Aorta (tissue), 5 donors: ENCODE results near the gene C11orf68. TPM values are rescaled to one million over a fixed set of nuclear protein-coding genes. Genes with fewer than 3 reads are reported as not detected.
A peak's percentile ranks its signal among the peaks of the same experiment; 100 is the strongest.

Experiments used
- ATAC-seq: fragments of 200-7000 bp; cut with Tn5 transposase; one replicate; pipeline ENCODE4 v1.9.1; 2022; ENCODE audit warnings: moderate library complexity; ENCODE audit not compliant: low FRiP score
- DNase-seq, 2 donors: peaks; one replicate each; pipeline ENCODE4 v3.0.0-alpha.2; 2020
- H3K27ac ChIP-seq, 2 donors: one replicate each; pipeline ENCODE4 v1.5.1; 2013; ENCODE audit warnings: low read length in 2 of 2, mild to moderate bottlenecking in 2 of 2, moderate library complexity in 2 of 2, control low read depth in 1 of 2, inconsistent platforms in 1 of 2, low read depth in 1 of 2
- H3K27me3 ChIP-seq, 2 donors: one replicate each; pipeline ENCODE4 v1.6.1; 2013; ENCODE audit warnings: control low read depth in 1 of 2, low read length in 1 of 2, mild to moderate bottlenecking in 1 of 2, moderate library complexity in 1 of 2; ENCODE audit not compliant: insufficient read depth in 2 of 2, control insufficient read depth in 1 of 2
- H3K36me3 ChIP-seq, 2 donors: one replicate each; pipeline ENCODE4 v1.6.1; 2013; ENCODE audit warnings: control low read depth in 1 of 2, low read length in 1 of 2, mild to moderate bottlenecking in 1 of 2; ENCODE audit not compliant: insufficient read depth in 2 of 2, control insufficient read depth in 1 of 2
- H3K4me1 ChIP-seq, 2 donors: one replicate each; pipeline ENCODE4 v1.6.1; 2013; ENCODE audit warnings: low read length in 2 of 2, control low read depth in 1 of 2, mild to moderate bottlenecking in 1 of 2, moderate library complexity in 1 of 2; ENCODE audit not compliant: insufficient read depth in 2 of 2, control insufficient read depth in 1 of 2
- H3K4me3 ChIP-seq, 2 donors: one replicate each; pipeline ENCODE4 v1.5.1; 2013; ENCODE audit warnings: low read length in 2 of 2, control low read depth in 1 of 2, mild to moderate bottlenecking in 1 of 2
- H3K9me3 ChIP-seq: one replicate; pipeline ENCODE4 v1.6.1; 2013; ENCODE audit warnings: mild to moderate bottlenecking, low read length; ENCODE audit not compliant: control insufficient read depth
- WGBS, 2 donors: extraction: QIAGEN DNeasy Blood & Tissue Kit; methylation state at CpG; one replicate each; pipeline ENCODE4 v1.1.7; 2013; 5-methylcytosine and 5-hydroxymethylcytosine counted together
- intact Hi-C, 2 donors: fragments of 100-400 bp; cut with DNase I; formaldehyde crosslinking; loops; one replicate each; pipeline versions ENCODE4 v1.14.2 to v1.15.0; 2022
- polyA plus RNA-seq, 2 donors: library from polyadenylated mRNA; stranded (reverse); fragments of 200-250 nt; gene quantifications; one replicate each; pipeline ENCODE4 v1.2.3, GENCODE V29; 2013
- total RNA-seq, 2 donors: library from RNA; stranded (reverse); fragmentation: NEBNext Ultra II Directional; extraction: Animal tissue kit (Norgen Biotek cat#: 25700); gene quantifications; one replicate each; pipeline ENCODE4 v1.2.1, GENCODE V29; 2021
- donor health status: healthy with polysubstance abuse.
- donor health status: Bipolar disorder and iron deficiency.
- donor health status: DM: no; HTN: no; CAD: no.
- donor health status: DM: no; HTN: no; CAD: no.
- donor health status: DM: yes; HTN: yes; CAD: no.

C11orf68 gene
- total and polyA plus RNA-seq, 4 donors, result 34.9 to 55.3 (median 46.5) TPM

DNA sequence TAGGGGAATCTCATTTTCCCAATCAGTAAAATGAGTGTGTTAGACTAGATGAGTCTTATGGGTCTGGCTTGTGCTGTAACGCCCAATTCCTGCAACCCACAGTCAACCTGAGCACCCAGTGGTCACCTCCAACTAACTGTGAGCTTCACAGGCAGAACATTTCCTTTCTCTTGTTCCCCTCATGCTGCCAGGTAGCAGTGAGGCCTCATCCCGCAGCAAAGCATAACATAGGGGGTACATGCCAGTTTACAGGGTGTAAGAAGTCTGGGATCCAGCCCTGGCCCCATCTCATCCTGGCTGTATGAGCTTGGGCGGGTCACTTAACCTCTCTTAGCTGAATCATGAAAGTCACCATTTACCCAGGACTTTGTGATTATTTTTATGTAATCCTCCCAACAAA lies 50.0 kb downstream of the C11orf68 start:
- no peaks in the 10 kb centered on the region for H3K4me1 ChIP-seq
- H3K9me3 ChIP-seq, result no peaks in the 10 kb centered on the region
- no peaks in the 10 kb centered on the region for H3K27me3 ChIP-seq
- 80 to 88% methylated on average over 3 of the region's 3 CpGs for whole genome bisulfite sequencing, 2 donors
- ATAC-seq (no peak), DNase-seq (peak in 1 of 2 donors; percentile 51)
- no peak overlapping the region for H3K4me3 ChIP-seq
- no peak overlapping the region for H3K27ac ChIP-seq
- intact Hi-C loops, result loop anchor here in 1 of 2 donors (5.0 kb wide), 1 partner anchor 98 kb away; no protein-coding TSS in a partner anchor
- H3K36me3 ChIP-seq, result peaks cover 0 to 6% of the 10 kb centered on the region in 2 donors

GRCh38 chr11:65868076-65868667 lies 50.7 kb downstream of the C11orf68 start:
- DNase-seq (peak; percentile 52 to 78), ATAC-seq (no peak)
- H3K4me3 ChIP-seq, result no peak overlapping the region
- H3K36me3 ChIP-seq, result peaks cover 0 to 8% of the 10 kb centered on the region in 2 donors
- WGBS, 2 donors, result 75 to 79% methylated on average over 19 of the region's 19 CpGs
- no peak overlapping the region for H3K27ac ChIP-seq
- H3K9me3 ChIP-seq, result no peaks in the 10 kb centered on the region
- H3K4me1 ChIP-seq, result no peaks in the 10 kb centered on the region
- H3K27me3 ChIP-seq, result no peaks in the 10 kb centered on the region
- intact Hi-C loops, result loop anchor here in 1 of 2 donors (5.0 kb wide), 1 partner anchor 99 kb away; no protein-coding TSS in a partner anchor

DNA sequence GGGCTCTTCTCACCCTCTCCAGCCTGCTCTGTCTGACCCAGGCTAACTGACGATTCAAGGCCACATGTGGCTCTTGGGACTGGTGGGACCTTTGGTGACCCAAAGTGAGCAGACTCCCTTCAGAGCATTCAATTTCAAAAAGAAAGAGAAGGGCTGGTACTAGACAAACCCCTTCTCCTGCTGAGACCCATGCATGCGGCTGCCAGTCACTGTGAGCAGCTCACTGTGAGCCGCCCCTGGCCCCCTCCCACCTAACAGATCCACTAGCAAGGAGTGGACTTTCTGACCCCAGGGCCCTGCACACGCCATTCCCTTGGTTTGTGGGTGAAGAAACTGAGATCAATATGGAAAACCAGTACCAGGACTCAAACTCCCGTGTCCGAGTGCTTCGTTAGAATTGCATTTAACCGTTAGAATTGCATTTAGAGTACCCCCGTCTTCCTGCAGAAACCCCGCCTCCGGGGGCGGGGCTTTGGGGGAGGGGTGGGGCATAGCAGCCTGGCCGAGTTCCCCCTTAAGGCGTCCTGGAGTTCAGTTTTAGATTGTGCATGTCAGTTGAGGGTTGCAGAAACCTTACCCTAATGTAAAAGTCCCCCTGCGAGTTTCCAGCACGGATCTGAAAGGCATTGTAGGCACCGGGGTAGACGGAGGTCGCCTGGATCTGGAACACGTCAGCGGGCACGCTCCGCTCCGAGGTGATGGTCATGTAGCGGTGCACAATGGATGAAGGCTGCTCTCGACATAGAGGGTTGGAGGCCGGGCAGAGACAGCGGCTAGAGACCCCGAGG lies 51.4 kb downstream of the C11orf68 start:
- no peaks in the 10 kb centered on the region for H3K4me1 ChIP-seq
- no peaks in the 10 kb centered on the region for H3K27me3 ChIP-seq
- no peaks in the 10 kb centered on the region for H3K9me3 ChIP-seq
- intact Hi-C loops, result loop anchor here in 1 of 2 donors (5.0 kb wide), 1 partner anchor 100 kb away; no protein-coding TSS in a partner anchor
- 52 to 55% methylated on average over 29 of the region's 29 CpGs for WGBS, 2 donors
- H3K36me3 ChIP-seq, result peaks cover 0 to 8% of the 10 kb centered on the region in 2 donors
- ATAC-seq (no peak), DNase-seq (peak in 1 of 2 donors; percentile 77)
- H3K4me3 ChIP-seq, result no peak overlapping the region
- H3K27ac ChIP-seq, result no peak overlapping the region

Other genes starting within 250 kb of the C11orf68 start
- 10 to 100 TPM; 59.8 to 64.4 TPM for gene KAT5, start 206.8 kb downstream of the C11orf68 start, total RNA-seq
- gene KAT5, start 206.8 kb downstream of the C11orf68 start, polyA plus RNA-seq, result 100 to 1,000 TPM in 1 of 2 donors, 10 to 100 TPM in 1; 29.2 to 120 TPM
- 10 to 100 TPM; 53.5 to 57.6 TPM for gene RNASEH2C, start 198.3 kb downstream of the C11orf68 start, total RNA-seq
- gene RNASEH2C, start 198.3 kb downstream of the C11orf68 start, polyA plus RNA-seq, result 100 to 1,000 TPM in 1 of 2 donors, 10 to 100 TPM in 1; 80.1 to 113 TPM
- gene AP5B1, start 138.1 kb downstream of the C11orf68 start, total RNA-seq, result 10 to 100 TPM; 15.7 to 16.7 TPM
- gene AP5B1, start 138.1 kb downstream of the C11orf68 start, polyA plus RNA-seq, result 10 to 100 TPM in 1 of 2 donors, 1 to 10 TPM in 1; 3.3 to 10.8 TPM
- gene OVOL1, start 132.0 kb downstream of the C11orf68 start, total RNA-seq, result not detected
- 1 to 10 TPM in 1 of 2 donors, under 1 TPM in 1; 0.28 to 3.9 TPM for gene OVOL1, start 132.0 kb downstream of the C11orf68 start, polyA plus RNA-seq
- gene SNX32, start 85.1 kb downstream of the C11orf68 start, total RNA-seq, result 1 to 10 TPM in 1 of 2 donors, under 1 TPM in 1; 0.39 to 2.4 TPM
- gene SNX32, start 85.1 kb downstream of the C11orf68 start, polyA plus RNA-seq, result 1 to 10 TPM in 1 of 2 donors, not detected in 1; 1.2 TPM
- gene CFL1, start 60.9 kb downstream of the C11orf68 start, total RNA-seq, result 100 to 1,000 TPM; 563 to 812 TPM
- 100 to 1,000 TPM; 571 to 688 TPM for gene CFL1, start 60.9 kb downstream of the C11orf68 start, polyA plus RNA-seq
- gene MUS81, start 58.6 kb downstream of the C11orf68 start, total RNA-seq, result 10 to 100 TPM; 60.7 to 63.1 TPM
- gene MUS81, start 58.6 kb downstream of the C11orf68 start, polyA plus RNA-seq, result 100 to 1,000 TPM in 1 of 2 donors, 10 to 100 TPM in 1; 40.7 to 102 TPM
- gene EFEMP2, start 46.3 kb downstream of the C11orf68 start, total RNA-seq, result 100 to 1,000 TPM; 139 to 185 TPM
- gene EFEMP2, start 46.3 kb downstream of the C11orf68 start, polyA plus RNA-seq, result 100 to 1,000 TPM; 136 to 224 TPM
- 1 to 10 TPM; 1.8 to 3.9 TPM for gene CTSW, start 39.2 kb downstream of the C11orf68 start, total RNA-seq
- 1 to 10 TPM; 1.8 to 2.9 TPM for gene CTSW, start 39.2 kb downstream of the C11orf68 start, polyA plus RNA-seq
- gene FIBP, start 30.6 kb downstream of the C11orf68 start, total RNA-seq, result 10 to 100 TPM; 40.2 to 47.7 TPM
- gene FIBP, start 30.6 kb downstream of the C11orf68 start, polyA plus RNA-seq, result 10 to 100 TPM; 57.2 to 73.1 TPM
- gene CCDC85B, start 28.4 kb downstream of the C11orf68 start, total RNA-seq, result 10 to 100 TPM; 30.1 to 46.9 TPM
- 10 to 100 TPM; 23.9 to 72.8 TPM for gene CCDC85B, start 28.4 kb downstream of the C11orf68 start, polyA plus RNA-seq
- gene FOSL1, start 18.7 kb downstream of the C11orf68 start, total RNA-seq, result 10 to 100 TPM in 1 of 2 donors, 1 to 10 TPM in 1; 7.2 to 31.9 TPM
- gene FOSL1, start 18.7 kb downstream of the C11orf68 start, polyA plus RNA-seq, result 1 to 10 TPM; 1.6 to 6.4 TPM
- 10 to 100 TPM; 65.9 to 86.4 TPM for gene DRAP1, start 364 bp upstream of the C11orf68 start, total RNA-seq
- gene DRAP1, start 364 bp upstream of the C11orf68 start, polyA plus RNA-seq, result 100 to 1,000 TPM in 1 of 2 donors, 10 to 100 TPM in 1; 88.8 to 122 TPM
- gene TSGA10IP, start 26.4 kb upstream of the C11orf68 start, total RNA-seq, result not detected
- not detected for gene TSGA10IP, start 26.4 kb upstream of the C11orf68 start, polyA plus RNA-seq
- gene SART1, start 42.7 kb upstream of the C11orf68 start, total RNA-seq, result 10 to 100 TPM; 50.9 to 52.3 TPM
- gene SART1, start 42.7 kb upstream of the C11orf68 start, polyA plus RNA-seq, result 100 to 1,000 TPM in 1 of 2 donors, 10 to 100 TPM in 1; 27.9 to 129 TPM
- gene EIF1AD, start 83.1 kb upstream of the C11orf68 start, total RNA-seq, result 10 to 100 TPM; 28.7 to 35.0 TPM
- gene EIF1AD, start 83.1 kb upstream of the C11orf68 start, polyA plus RNA-seq, result 10 to 100 TPM in 1 of 2 donors, 1 to 10 TPM in 1; 8.4 to 16.2 TPM
- gene BANF1, start 83.4 kb upstream of the C11orf68 start, total RNA-seq, result 100 to 1,000 TPM; 136 to 145 TPM
- gene BANF1, start 83.4 kb upstream of the C11orf68 start, polyA plus RNA-seq, result 100 to 1,000 TPM; 156 to 187 TPM
- 10 to 100 TPM in 1 of 2 donors, 1 to 10 TPM in 1; 6.6 to 14.0 TPM for gene CST6, start 92.9 kb upstream of the C11orf68 start, total RNA-seq
- gene CST6, start 92.9 kb upstream of the C11orf68 start, polyA plus RNA-seq, result 10 to 100 TPM; 19.0 to 28.0 TPM
- gene CATSPER1, start 107.4 kb upstream of the C11orf68 start, total RNA-seq, result 1 to 10 TPM; 1.0 to 1.2 TPM
- gene CATSPER1, start 107.4 kb upstream of the C11orf68 start, polyA plus RNA-seq, result under 1 TPM in 1 of 2 donors, not detected in 1; 0.10 TPM
- not detected for gene GAL3ST3, start 130.1 kb upstream of the C11orf68 start, total RNA-seq
- not detected for gene GAL3ST3, start 130.1 kb upstream of the C11orf68 start, polyA plus RNA-seq
- 100 to 1,000 TPM; 141 to 146 TPM for gene SF3B2, start 133.3 kb upstream of the C11orf68 start, total RNA-seq
- 100 to 1,000 TPM in 1 of 2 donors, 10 to 100 TPM in 1; 59.0 to 126 TPM for gene SF3B2, start 133.3 kb upstream of the C11orf68 start, polyA plus RNA-seq
- 100 to 1,000 TPM in 1 of 2 donors, 10 to 100 TPM in 1; 85.7 to 119 TPM for gene PACS1, start 151.2 kb upstream of the C11orf68 start, total RNA-seq
- gene PACS1, start 151.2 kb upstream of the C11orf68 start, polyA plus RNA-seq, result 10 to 100 TPM; 16.2 to 32.5 TPM